Measurements from ENCODE around the gene TENM4.

DNA sequence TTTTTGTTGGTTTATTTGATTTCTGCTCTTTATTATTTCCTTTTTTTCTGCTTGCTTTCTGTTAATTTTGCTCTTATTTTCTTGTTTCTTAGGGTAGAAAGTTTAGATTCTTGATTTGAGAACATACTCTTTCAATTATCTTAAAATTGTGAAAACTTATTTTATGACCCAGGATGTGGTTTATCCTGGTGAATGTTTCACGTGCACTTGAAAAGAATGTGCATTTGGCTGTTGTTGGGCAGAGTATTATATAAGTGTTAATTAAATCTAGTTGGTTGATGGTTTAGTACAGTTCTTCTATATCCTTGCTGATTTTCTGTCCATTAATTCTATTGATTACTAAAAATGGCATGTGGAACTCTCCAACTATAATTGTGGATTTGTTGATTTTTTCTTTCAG, 799.3 kb downstream of the TENM4 start:
- no peak for TF ChIP-seq POLR2A (IDR thresholded peaks at IDR 0.05)
- TF ChIP-seq CTCF (IDR thresholded peaks at IDR 0.05 in 4 of 5, conservative IDR thresholded peaks at IDR 0.05 in 1 of 5): no peak

All from gastrocnemius medialis (tissue), 4 donors.